SK-N-SH (cell line): Measurements from ENCODE around the gene MIOX. TPM values are rescaled to one million over a fixed set of nuclear protein-coding genes. Genes with fewer than 3 reads are reported as not detected.
A peak's percentile ranks its signal among the peaks of the same experiment; 100 is the strongest.

Source experiments
- CTCF ChIA-PET: fragments of 300-600, 350-600 bp; formaldehyde crosslinking; extraction: SDS; loops from one replicate; lab custom pipeline; 2021; lab: Yijun Ruan, JAX
- POLR2A ChIA-PET: fragments of 350-600 bp; sonication (Branson Sonifier 250); formaldehyde crosslinking; extraction: SDS; loops from one replicate; lab custom pipeline; 2020; ENCODE audit warnings: antibody characterized with exemption, inconsistent platforms; lab: Yijun Ruan, JAX
- DNase-seq: peaks from one replicate; pipeline ENCODE4 v3.0.0; 2012
- H2AFZ ChIP-seq: fragments of 200-600 bp; sonication (generic); 2 replicates; pipeline ENCODE4 v1.8.1; 2016; ENCODE audit warnings: antibody characterized with exemption, mild to moderate bottlenecking, low read depth
- H3F3A ChIP-seq: fragments of 200-600 bp; sonication (generic); replicated peaks from 2 replicates; pipeline ENCODE3; 2016; ENCODE audit warnings: antibody characterized with exemption, mild to moderate bottlenecking; ENCODE audit not compliant: insufficient read depth
- H3K27ac ChIP-seq, 2 experiments: fragments of 200-500 bp in 1 of 2; fragments of 200-600 bp in 1 of 2; sonication (Bioruptor generic) in 1 of 2; sonication (generic), shearing (Covaris generic) in 1 of 2; 2 replicates each; pipeline versions ENCODE4 v1.5.1 to v1.6.1; 2014 to 2016; ENCODE audit warnings: low read depth in 2 of 2, inconsistent platforms in 1 of 2, low read length in 1 of 2, mild to moderate bottlenecking in 1 of 2, mixed read lengths in 1 of 2
- H3K27me3 ChIP-seq: fragments of 200-600 bp; sonication (generic), shearing (Covaris generic); 2 replicates; pipeline ENCODE4 v1.6.1; 2016; ENCODE audit warnings: mixed run types; ENCODE audit not compliant: insufficient read depth
- H3K36me3 ChIP-seq, 2 experiments: fragments of 200-500 bp in 1 of 2; fragments of 200-600 bp in 1 of 2; sonication (Bioruptor generic) in 1 of 2; sonication (generic) in 1 of 2; replicated peaks in 1 of 2; 2 replicates each; pipeline versions ENCODE3 to v1.5.1; 2014 to 2016; ENCODE audit warnings: low read length in 1 of 2, mild to moderate bottlenecking in 1 of 2; ENCODE audit not compliant: insufficient read depth in 2 of 2, control insufficient read depth in 1 of 2
- H3K4me1 ChIP-seq, 2 experiments: fragments of 200-500 bp in 1 of 2; fragments of 200-600 bp in 1 of 2; sonication (Bioruptor generic) in 1 of 2; sonication (generic), shearing (Covaris generic) in 1 of 2; 2 replicates each; pipeline versions ENCODE4 v1.5.1 to v1.6.1; 2014 to 2016; ENCODE audit warnings: low read depth in 1 of 2, low read length in 1 of 2, mixed run types in 1 of 2; ENCODE audit not compliant: insufficient read depth in 2 of 2, control insufficient read depth in 1 of 2
- H3K4me2 ChIP-seq: fragments of 200-600 bp; sonication (generic), shearing (Covaris generic); 2 replicates; pipeline ENCODE4 v1.6.1; 2017; ENCODE audit warnings: mixed run types
- H3K4me3 ChIP-seq, 2 experiments: fragments of 200-500 bp in 1 of 2; fragments of 200-600 bp in 1 of 2; sonication (Bioruptor generic) in 1 of 2; sonication (generic), shearing (Covaris generic) in 1 of 2; 2 replicates each; pipeline versions ENCODE4 v1.5.1 to v1.8.1; 2014 to 2016; ENCODE audit warnings: low read depth in 2 of 2, inconsistent platforms in 1 of 2, low read length in 1 of 2, mild to moderate bottlenecking in 1 of 2, mixed read lengths in 1 of 2, moderate library complexity in 1 of 2
- H3K79me2 ChIP-seq: fragments of 200-600 bp; sonication (generic); 2 replicates; pipeline ENCODE4 v1.8.1; 2017; ENCODE audit warnings: mild to moderate bottlenecking; ENCODE audit not compliant: insufficient read depth
- H3K9ac ChIP-seq: fragments of 200-600 bp; sonication (generic); 2 replicates; pipeline ENCODE4 v1.6.1; 2017; ENCODE audit warnings: mixed run types
- H3K9me2 ChIP-seq: fragments of 200-600 bp; sonication (generic); 2 replicates; pipeline ENCODE4 v1.6.1; 2017; ENCODE audit warnings: mixed run types
- H3K9me3 ChIP-seq: fragments of 200-600 bp; sonication (generic); 2 replicates; pipeline ENCODE4 v1.6.1; 2017; ENCODE audit warnings: mixed run types, mild to moderate bottlenecking, moderate library complexity
- H4K20me1 ChIP-seq: fragments of 200-600 bp; sonication (generic); 2 replicates; pipeline ENCODE4 v1.6.1; 2017; ENCODE audit warnings: mild to moderate bottlenecking, mixed run types; ENCODE audit not compliant: insufficient read depth
- CHD2 ChIP-seq: fragments of 150-350 bp; IDR thresholded peaks from 2 replicates; pipeline ENCODE4 v1.6.1; 2018; ENCODE audit warnings: low read length; ENCODE audit not compliant: partially characterized antibody
- ELF1 ChIP-seq: IDR thresholded peaks from 2 replicates; pipeline ENCODE4 v1.4.0; 2012
- EP300 ChIP-seq, 2 experiments: IDR thresholded peaks; 2 replicates each; pipeline versions ENCODE4 v1.4.0 to v1.6.1; 2012; ENCODE audit warnings: borderline replicate concordance in 1 of 2, low read depth in 1 of 2, low read length in 1 of 2
- EZH2phosphoT487 ChIP-seq: fragments of 200-600 bp; sonication (generic); IDR thresholded peaks from 2 replicates; pipeline ENCODE4 v1.6.1; 2017; ENCODE audit warnings: low read depth, mixed run types, mild to moderate bottlenecking, antibody characterized with exemption, moderate library complexity, borderline replicate concordance
- FOXJ3 ChIP-seq: sonication (generic); formaldehyde crosslinking; IDR thresholded peaks from 2 replicates; pipeline ENCODE4 v1.5.1; 2020; ENCODE audit warnings: mild to moderate bottlenecking, missing genetic modification reagents
- GATA2 ChIP-seq: sonication (generic); formaldehyde crosslinking; IDR thresholded peaks from 2 replicates; pipeline ENCODE4 v1.5.0; 2020; ENCODE audit warnings: mild to moderate bottlenecking, missing genetic modification reagents
- JUND ChIP-seq: IDR thresholded peaks from 2 replicates; pipeline ENCODE4 v1.4.0; 2012
- NRF1 ChIP-seq: IDR thresholded peaks from 2 replicates; pipeline ENCODE4 v1.6.1; 2012; ENCODE audit warnings: low read depth, mild to moderate bottlenecking, low read length
- POLR2AphosphoS5 ChIP-seq: IDR thresholded peaks from 2 replicates; pipeline ENCODE4 v1.6.1; 2012; ENCODE audit warnings: low read depth, low read length
- RAD21 ChIP-seq: IDR thresholded peaks from 2 replicates; pipeline ENCODE4 v1.6.1; 2012; ENCODE audit warnings: mild to moderate bottlenecking, low read length
- RCOR1 ChIP-seq: fragments of 150-350 bp; IDR thresholded peaks from 2 replicates; pipeline ENCODE4 v1.6.1; 2017; ENCODE audit warnings: antibody characterized with exemption, low read length
- RFX5 ChIP-seq: IDR thresholded peaks from 2 replicates; pipeline ENCODE4 v1.6.1; 2012; ENCODE audit warnings: mild to moderate bottlenecking, improper control_type of control experiment, low read length
- RXRA ChIP-seq: IDR thresholded peaks from 2 replicates; pipeline ENCODE4 v1.4.0; 2012; ENCODE audit warnings: low read depth, mild to moderate bottlenecking, borderline replicate concordance
- TAF1 ChIP-seq: IDR thresholded peaks from 2 replicates; pipeline ENCODE4 v1.6.1; 2012; ENCODE audit warnings: low read depth, mild to moderate bottlenecking, low read length, moderate library complexity, borderline replicate concordance
- TCF12 ChIP-seq: IDR thresholded peaks from 2 replicates; pipeline ENCODE4 v1.4.0; 2012
- TEAD4 ChIP-seq: IDR thresholded peaks from 2 replicates; pipeline ENCODE4 v1.4.0; 2012; ENCODE audit warnings: mild to moderate bottlenecking, borderline replicate concordance; ENCODE audit not compliant: insufficient read depth
- WGBS: methylation state at CpG from one replicate; pipeline ENCODE4 v1.1.6; 2017; ENCODE audit warnings: low lambda C conversion rate; 5-methylcytosine and 5-hydroxymethylcytosine counted together
- polyA plus RNA-seq, 3 experiments: library from polyadenylated mRNA; depleted of rRNA; stranded (reverse); fragments of >200 nt; gene quantifications; 2 replicates each; pipeline ENCODE4 v1.2.3, GENCODE V29; 2012
- TF ChIP-seq, protein P1 (sequence below): fragments of 200-600 bp; sonication (generic); IDR thresholded peaks from 2 replicates; pipeline ENCODE4 v1.6.1; 2017; ENCODE audit warnings: antibody characterized with exemption, mild to moderate bottlenecking, moderate library complexity
- TF ChIP-seq, protein P2 (sequence below): IDR thresholded peaks from 2 replicates; pipeline ENCODE4 v1.4.0; 2012; ENCODE audit warnings: low read depth, borderline replicate concordance

Gene MIOX
- polyA plus RNA-seq, 1 of the 3 experiments (the other 2 are of a cell fraction): 0.05 TPM

DNA sequence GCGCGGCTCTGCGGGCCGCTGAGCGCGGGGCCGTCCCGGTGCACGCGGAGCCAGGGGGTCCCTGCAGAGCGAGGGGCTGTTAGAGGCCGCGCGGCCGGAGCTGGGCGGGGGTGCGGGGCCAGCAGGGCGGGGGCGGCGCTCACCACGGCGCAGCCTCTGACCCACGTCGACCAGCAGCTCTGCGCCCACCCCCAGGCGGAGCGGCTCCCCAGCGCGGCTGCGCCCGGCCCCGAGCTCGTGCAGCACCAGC lies 39.1 kb downstream of the MIOX start:
- no peaks in the 10 kb centered on the region for H3K9me2 ChIP-seq

DNA sequence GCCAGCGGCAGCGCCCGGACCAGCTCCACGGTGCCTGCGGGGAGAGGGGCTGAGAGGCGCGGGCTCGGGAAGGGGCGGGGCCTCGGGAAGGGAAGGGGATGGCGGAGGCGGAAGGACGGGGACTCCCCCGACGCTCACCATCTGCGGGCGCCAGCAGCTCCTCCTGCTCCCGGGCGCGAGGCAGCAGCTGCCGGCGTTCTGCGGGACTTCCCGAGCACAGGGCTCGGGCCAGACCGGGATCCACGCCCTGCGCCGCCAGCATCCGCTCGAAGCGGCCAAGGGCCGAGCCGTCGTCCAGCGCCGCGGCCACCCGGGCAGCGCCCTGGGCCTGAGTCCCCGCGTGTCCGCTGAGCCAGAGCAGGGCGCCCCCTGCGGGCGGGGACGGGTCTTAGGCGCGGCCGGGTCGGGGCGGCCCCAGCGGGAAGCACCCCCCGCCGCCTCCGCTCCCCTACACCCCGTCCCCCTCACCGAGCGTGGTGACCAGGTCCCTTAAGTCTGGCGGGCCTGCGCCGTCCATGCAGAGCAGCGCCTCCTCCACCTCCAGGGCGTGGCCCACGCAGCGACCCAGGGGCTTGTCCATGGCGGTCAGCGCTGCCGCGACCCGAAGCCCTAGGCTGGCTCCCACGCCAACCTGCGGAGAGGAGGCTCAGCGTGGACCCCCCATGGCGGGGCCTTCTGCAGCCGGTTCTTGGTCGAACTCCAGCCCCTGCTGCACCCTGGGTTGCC lies 39.6 kb downstream of the MIOX start:
- H3K79me2 ChIP-seq: peaks cover 18% of the 10 kb centered on the region
- peak; percentile 92 for DNase-seq
- 1% methylated on average over 13 of the region's 77 CpGs for WGBS
- peak overlapping the region; percentile 76 for H2AFZ ChIP-seq
- no peaks in the 10 kb centered on the region for H3K27me3 ChIP-seq
- H3K4me1 ChIP-seq: peaks cover 7 to 27% of the 10 kb centered on the region in 2 experiments; a peak in 2 of 4 replicates
- peaks cover 19% of the 10 kb centered on the region for H3F3A ChIP-seq
- peaks cover 4 to 27% of the 10 kb centered on the region in 2 experiments for H3K36me3 ChIP-seq
- ChIA-PET POLR2A (interaction anchor here (1.1 to 2.9 kb wide), 13 partner anchors 13 to 224 kb away, joined by 3 to 12 read pairs (median 6); partner anchors contain the start of genes ADM2, CHKB, KLHDC7B and LMF2), CTCF (interaction anchor here (0.5 to 3.4 kb wide), 42 partner anchors 9 to 289 kb away, joined by 3 to 53 read pairs (median 4); partner anchors contain the start of genes CHKB, CPT1B, HDAC10 and KLHDC7B)
- peak overlapping the region; percentile 80 for H3K9ac ChIP-seq
- H4K20me1 ChIP-seq: peaks cover 8% of the 10 kb centered on the region; the same call in 1 of the 2 replicates
- H3K4me3 ChIP-seq: peak overlapping the region; percentile 80 to 81
- H3K9me2 ChIP-seq: no peaks in the 10 kb centered on the region
- H3K4me2 ChIP-seq: peak overlapping the region; percentile 93
- H3K27ac ChIP-seq: peak overlapping the region; percentile 68 to 93
- no peaks in the 10 kb centered on the region for H3K9me3 ChIP-seq
- TF ChIP-seq NRF1: no peak; the same call in 1 of the 2 replicates
- no peak for TF ChIP-seq CHD2
- 0 out of 2 replicates have a peak, but pooled peaks have one; percentile 11 for TF ChIP-seq TCF12
- TF ChIP-seq, protein P1, sequence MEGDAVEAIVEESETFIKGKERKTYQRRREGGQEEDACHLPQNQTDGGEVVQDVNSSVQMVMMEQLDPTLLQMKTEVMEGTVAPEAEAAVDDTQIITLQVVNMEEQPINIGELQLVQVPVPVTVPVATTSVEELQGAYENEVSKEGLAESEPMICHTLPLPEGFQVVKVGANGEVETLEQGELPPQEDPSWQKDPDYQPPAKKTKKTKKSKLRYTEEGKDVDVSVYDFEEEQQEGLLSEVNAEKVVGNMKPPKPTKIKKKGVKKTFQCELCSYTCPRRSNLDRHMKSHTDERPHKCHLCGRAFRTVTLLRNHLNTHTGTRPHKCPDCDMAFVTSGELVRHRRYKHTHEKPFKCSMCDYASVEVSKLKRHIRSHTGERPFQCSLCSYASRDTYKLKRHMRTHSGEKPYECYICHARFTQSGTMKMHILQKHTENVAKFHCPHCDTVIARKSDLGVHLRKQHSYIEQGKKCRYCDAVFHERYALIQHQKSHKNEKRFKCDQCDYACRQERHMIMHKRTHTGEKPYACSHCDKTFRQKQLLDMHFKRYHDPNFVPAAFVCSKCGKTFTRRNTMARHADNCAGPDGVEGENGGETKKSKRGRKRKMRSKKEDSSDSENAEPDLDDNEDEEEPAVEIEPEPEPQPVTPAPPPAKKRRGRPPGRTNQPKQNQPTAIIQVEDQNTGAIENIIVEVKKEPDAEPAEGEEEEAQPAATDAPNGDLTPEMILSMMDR: peak; percentile 65
- no peak for TF ChIP-seq GATA2
- TF ChIP-seq RXRA: no peak
- TF ChIP-seq EP300 (IDR thresholded peaks at IDR 0.05; ENCODE audit: borderline replicate concordance in 1 of 2, low read depth in 1 of 2, low read length in 1 of 2): no peak; a peak in 1 of 4 replicates
- no peak for TF ChIP-seq TEAD4
- TF ChIP-seq TAF1: 0 out of 2 replicates have a peak, but pooled peaks have one; percentile 4
- no peak for TF ChIP-seq JUND
- no peak for TF ChIP-seq ELF1
- no peak for TF ChIP-seq RAD21
- no peak for TF ChIP-seq FOXJ3 (CRISPR knock-in tag)
- TF ChIP-seq RFX5: no peak
- no peak for TF ChIP-seq RCOR1
- TF ChIP-seq EZH2phosphoT487: no peak

More for the DNA sequence above, 39.1 kb downstream of the MIOX start:
- peaks cover 7 to 30% of the 10 kb centered on the region in 2 experiments for H3K36me3 ChIP-seq
- H3K27ac ChIP-seq: peak overlapping the region; percentile 68 to 93
- no peak for DNase-seq
- H3K4me2 ChIP-seq: peak overlapping the region; percentile 93
- peaks cover 19% of the 10 kb centered on the region for H3F3A ChIP-seq
- H2AFZ ChIP-seq: peak overlapping the region; percentile 76
- peaks cover 7 to 24% of the 10 kb centered on the region in 2 experiments; a peak in 2 of 4 replicates for H3K4me1 ChIP-seq
- no CpG with 5 or more reads among the region's 33 CpGs for WGBS
- H3K9me3 ChIP-seq: no peaks in the 10 kb centered on the region
- ChIA-PET POLR2A (interaction anchor here (0.6 to 2.9 kb wide), 16 partner anchors 13 to 282 kb away, joined by 3 to 12 read pairs (median 5); partner anchors contain the start of genes ADM2, CHKB, KLHDC7B and LMF2), CTCF (interaction anchor here (0.5 to 3.4 kb wide), 43 partner anchors 10 to 288 kb away, joined by 3 to 53 read pairs (median 4); partner anchors contain the start of genes CHKB, HDAC10, KLHDC7B and LMF2)
- H3K9ac ChIP-seq: peak overlapping the region; percentile 80
- no peaks in the 10 kb centered on the region for H3K27me3 ChIP-seq
- H3K79me2 ChIP-seq: peaks cover 18% of the 10 kb centered on the region
- H4K20me1 ChIP-seq: peaks cover 8% of the 10 kb centered on the region; the same call in 1 of the 2 replicates
- TF ChIP-seq, protein P2, sequence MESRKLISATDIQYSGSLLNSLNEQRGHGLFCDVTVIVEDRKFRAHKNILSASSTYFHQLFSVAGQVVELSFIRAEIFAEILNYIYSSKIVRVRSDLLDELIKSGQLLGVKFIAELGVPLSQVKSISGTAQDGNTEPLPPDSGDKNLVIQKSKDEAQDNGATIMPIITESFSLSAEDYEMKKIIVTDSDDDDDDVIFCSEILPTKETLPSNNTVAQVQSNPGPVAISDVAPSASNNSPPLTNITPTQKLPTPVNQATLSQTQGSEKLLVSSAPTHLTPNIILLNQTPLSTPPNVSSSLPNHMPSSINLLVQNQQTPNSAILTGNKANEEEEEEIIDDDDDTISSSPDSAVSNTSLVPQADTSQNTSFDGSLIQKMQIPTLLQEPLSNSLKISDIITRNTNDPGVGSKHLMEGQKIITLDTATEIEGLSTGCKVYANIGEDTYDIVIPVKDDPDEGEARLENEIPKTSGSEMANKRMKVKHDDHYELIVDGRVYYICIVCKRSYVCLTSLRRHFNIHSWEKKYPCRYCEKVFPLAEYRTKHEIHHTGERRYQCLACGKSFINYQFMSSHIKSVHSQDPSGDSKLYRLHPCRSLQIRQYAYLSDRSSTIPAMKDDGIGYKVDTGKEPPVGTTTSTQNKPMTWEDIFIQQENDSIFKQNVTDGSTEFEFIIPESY: no peak
- TF ChIP-seq NRF1 (0 out of 2 replicates have a peak, but pooled peaks have one; percentile 11), POLR2AphosphoS5 (no peak), CHD2 (no peak)
- H3K4me3 ChIP-seq: peak overlapping the region; percentile 80 to 81
